Ovary (tissue), 9 donors: ENCODE data around the gene ST3GAL5. TPM values are rescaled to one million over a fixed set of nuclear protein-coding genes. Genes with fewer than 3 reads are reported as not detected.

Source experiments
- DNase-seq, 5 donors: peaks; one replicate each; pipeline ENCODE4 v3.0.0-alpha.2; 2019 to 2020
- H3K27ac ChIP-seq, 2 donors: fragments of 200-600 bp; one replicate each; pipeline versions ENCODE4 v1.5.1 to v1.8.0; 2019 to 2022
- H3K27me3 ChIP-seq: fragments of 200-600 bp; one replicate; pipeline ENCODE4 v1.8.0; 2022
- H3K36me3 ChIP-seq: fragments of 200-600 bp; sonication (generic); one replicate; pipeline ENCODE4 v1.5.1; 2019
- H3K4me1 ChIP-seq: one replicate; pipeline ENCODE4 v1.8.1; 2013; ENCODE audit warnings: mild to moderate bottlenecking, moderate library complexity; ENCODE audit not compliant: insufficient read depth
- H3K4me3 ChIP-seq: fragments of 200-600 bp; sonication (generic); one replicate; pipeline ENCODE4 v1.5.1; 2017
- H3K9me3 ChIP-seq, 2 donors: fragments of 200-600 bp in 1 of 2; sonication (generic) in 1 of 2; one replicate each; pipeline versions ENCODE4 v1.5.1 to v1.8.1; 2013 to 2019; ENCODE audit warnings: mild to moderate bottlenecking in 1 of 2, moderate library complexity in 1 of 2
- EP300 ChIP-seq: sonication (generic); formaldehyde crosslinking; IDR thresholded peaks from one replicate; pipeline ENCODE4 v1.6.1; 2017; ENCODE audit warnings: antibody characterized with exemption
- POLR2A ChIP-seq: fragments of 450-650 bp; IDR thresholded peaks from one replicate; pipeline ENCODE4 v1.6.1; 2017; ENCODE audit warnings: antibody characterized with exemption, mild to moderate bottlenecking, moderate library complexity
- WGBS, 3 donors: extraction: QIAGEN DNeasy Blood & Tissue Kit in 1 of 3; methylation state at CpG; one replicate each; pipeline versions ENCODE4 v1.1.5 to v1.1.7; 2013 to 2017; 5-methylcytosine and 5-hydroxymethylcytosine counted together
- intact Hi-C, 4 donors: fragments of 100-400 bp; cut with DNase I; formaldehyde crosslinking; loops; one replicate each; pipeline versions ENCODE4 v1.11.0 to v1.15.1; 2022 to 2023
- polyA plus RNA-seq, 2 donors: library from polyadenylated mRNA; stranded (reverse); fragments of 200-250 nt in 1 of 2; fragments of 350-450 nt in 1 of 2; fragmentation: Illumina TruSeq in 1 of 2; extraction: RNeasy Lipid Tissue Mini Kit (QIAGEN cat#74804) in 1 of 2; gene quantifications; one replicate each; pipeline ENCODE4 v1.2.3, GENCODE V29; 2013 to 2014
- total RNA-seq, 7 donors: library from RNA; depleted of rRNA in 2 of 7; stranded (reverse); fragments of >200 nt in 2 of 7; fragmentation: NEBNext Ultra II Directional in 3 of 7; extraction: Animal tissue kit (Norgen Biotek cat#: 25700) in 3 of 7; gene quantifications; one replicate each; pipeline versions ENCODE4 v1.1.0 to v1.2.4, GENCODE V29; 2016 to 2023
- TF ChIP-seq, protein P1 (sequence below), 3 donors: fragments of 450-650 bp in 2 of 3; fragments of 200-600 bp in 1 of 3; IDR thresholded peaks; one replicate each; pipeline versions ENCODE4 v1.5.1 to v1.8.0; 2016 to 2022; ENCODE audit warnings: antibody characterized with exemption in 3 of 3, mild to moderate bottlenecking in 1 of 3
- donor health status: DM: no; HTN: no; CAD: no; lungs with moderate emphysema.
- donor health status: DM: no; HTN: no; CAD: no.
- donor health status: Bipolar disorder and iron deficiency.
- donor health status: DM: yes; HTN: yes; CAD: no.
- donor health status: DM: no; HTN: no; CAD: no.
- donor health status: DM: yes; HTN: yes; CAD: no.

Gene ST3GAL5
- total and polyA plus RNA-seq, 9 donors: 11.6 to 52.7 (median 22.2) TPM

DNA sequence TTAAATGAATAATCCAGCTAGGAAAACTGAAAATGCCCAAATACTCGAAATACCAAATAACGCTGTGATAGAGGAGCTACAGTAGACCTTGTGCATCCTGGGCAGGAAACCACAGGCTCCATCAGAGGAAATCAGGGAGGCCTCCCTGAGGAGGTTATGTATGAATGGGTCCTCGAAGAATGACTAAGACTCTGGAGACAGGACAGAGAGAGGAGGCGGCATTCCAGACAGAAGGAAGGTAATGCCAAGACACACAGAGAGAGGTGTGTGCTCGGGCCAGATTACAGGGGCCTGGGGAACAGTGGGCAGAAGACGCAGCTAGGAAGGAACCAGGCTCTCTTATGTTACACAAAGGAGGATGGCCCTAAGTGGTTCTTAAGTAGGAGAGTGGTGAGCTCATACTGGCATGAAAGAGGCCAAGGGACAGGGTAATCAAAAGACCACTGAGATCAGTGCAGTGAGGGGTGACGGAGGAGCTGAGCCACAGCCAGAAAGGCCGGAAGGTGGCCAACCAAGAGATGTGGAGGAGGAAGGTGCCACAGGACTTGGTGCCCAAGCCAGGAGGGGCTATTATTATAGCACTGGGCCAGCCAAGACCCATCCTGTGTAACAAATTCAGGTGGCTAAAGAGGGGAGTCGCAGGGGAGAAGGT is 9.9 kb downstream of the ST3GAL5 start:
- Histone ChIP-seq H3K4me1 (peaks cover 5% of the 10 kb centered on the region), H3K27ac (no peak overlapping the region), H3K4me3 (no peak overlapping the region), H3K36me3 (no peaks in the 10 kb centered on the region), H3K27me3 (no peaks in the 10 kb centered on the region), H3K9me3 (no peaks in the 10 kb centered on the region)
- intact Hi-C loops: no loop called here
- DNase-seq: no peak
- TF ChIP-seq, protein P1, sequence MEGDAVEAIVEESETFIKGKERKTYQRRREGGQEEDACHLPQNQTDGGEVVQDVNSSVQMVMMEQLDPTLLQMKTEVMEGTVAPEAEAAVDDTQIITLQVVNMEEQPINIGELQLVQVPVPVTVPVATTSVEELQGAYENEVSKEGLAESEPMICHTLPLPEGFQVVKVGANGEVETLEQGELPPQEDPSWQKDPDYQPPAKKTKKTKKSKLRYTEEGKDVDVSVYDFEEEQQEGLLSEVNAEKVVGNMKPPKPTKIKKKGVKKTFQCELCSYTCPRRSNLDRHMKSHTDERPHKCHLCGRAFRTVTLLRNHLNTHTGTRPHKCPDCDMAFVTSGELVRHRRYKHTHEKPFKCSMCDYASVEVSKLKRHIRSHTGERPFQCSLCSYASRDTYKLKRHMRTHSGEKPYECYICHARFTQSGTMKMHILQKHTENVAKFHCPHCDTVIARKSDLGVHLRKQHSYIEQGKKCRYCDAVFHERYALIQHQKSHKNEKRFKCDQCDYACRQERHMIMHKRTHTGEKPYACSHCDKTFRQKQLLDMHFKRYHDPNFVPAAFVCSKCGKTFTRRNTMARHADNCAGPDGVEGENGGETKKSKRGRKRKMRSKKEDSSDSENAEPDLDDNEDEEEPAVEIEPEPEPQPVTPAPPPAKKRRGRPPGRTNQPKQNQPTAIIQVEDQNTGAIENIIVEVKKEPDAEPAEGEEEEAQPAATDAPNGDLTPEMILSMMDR (IDR thresholded peaks at IDR 0.05): no peak
- TF ChIP-seq EP300: no peak
- no peak for TF ChIP-seq POLR2A
- 88 to 96% (median 90%) methylated on average over 9 of the region's 9 CpGs for WGBS, 3 donors

DNA sequence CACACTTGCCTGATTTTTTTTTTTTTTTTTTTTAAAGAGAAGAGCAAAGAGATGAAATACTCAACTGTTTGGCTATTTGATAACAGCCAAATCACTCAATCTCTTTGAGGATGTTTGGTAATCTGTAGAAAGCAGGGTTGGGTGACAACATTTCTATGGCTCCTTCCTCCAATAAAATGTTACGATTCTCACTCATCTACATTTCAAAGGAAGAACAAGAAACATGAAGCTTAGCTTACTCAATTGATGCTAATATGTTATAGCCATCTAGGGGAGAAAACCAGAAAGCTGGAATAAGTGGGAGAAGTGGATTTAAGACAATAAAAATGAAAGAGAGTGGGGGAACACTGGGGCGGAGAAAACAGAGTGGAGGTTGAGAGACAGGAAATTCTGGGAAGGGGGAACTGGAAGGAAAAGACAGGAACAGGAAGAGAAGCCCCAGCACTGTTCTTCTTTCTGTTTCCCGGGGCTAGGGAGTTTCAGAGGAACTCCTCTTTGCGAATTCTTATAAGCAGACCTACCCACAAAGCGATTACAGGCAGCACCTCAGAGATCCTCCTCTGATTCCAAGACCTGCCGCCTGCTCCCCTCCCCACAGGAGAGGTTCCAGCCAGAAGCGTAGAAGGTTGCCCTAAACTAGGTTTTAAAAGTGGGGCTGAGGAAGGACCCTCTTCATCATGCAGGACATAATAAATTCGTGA is 13.3 kb downstream of the ST3GAL5 start:
- Histone ChIP-seq H3K4me3 (no peak overlapping the region), H3K27ac (no peak overlapping the region), H3K36me3 (no peaks in the 10 kb centered on the region), H3K27me3 (no peaks in the 10 kb centered on the region), H3K4me1 (peaks cover 5% of the 10 kb centered on the region), H3K9me3 (no peaks in the 10 kb centered on the region)
- intact Hi-C loops: no loop called here
- no peak for DNase-seq
- TF ChIP-seq POLR2A (no peak), EP300 (no peak)
- TF ChIP-seq, protein P1 (IDR thresholded peaks at IDR 0.05): no peak
- WGBS, 3 donors: 82 to 90% (median 84%) methylated on average over 8 of the region's 8 CpGs

DNA sequence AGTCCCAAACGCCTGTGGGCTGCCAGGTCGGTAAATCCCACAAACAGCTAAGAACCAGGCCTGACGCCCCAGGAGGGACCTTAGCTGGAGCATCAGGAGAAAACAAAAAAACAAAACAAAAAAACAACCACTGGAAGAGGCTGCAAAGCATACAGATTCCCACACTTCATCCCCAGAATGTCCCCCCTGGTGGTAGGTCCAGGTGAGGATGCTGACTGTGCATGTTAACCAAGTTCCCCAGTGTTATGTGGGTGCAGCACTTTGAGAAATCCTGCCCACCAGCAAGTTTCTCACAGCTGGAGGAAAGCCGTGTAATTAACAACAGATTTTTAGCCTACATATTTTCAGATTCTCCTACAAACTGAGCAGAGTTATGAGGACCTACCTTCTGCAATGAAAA is 15.1 kb downstream of the ST3GAL5 start:
- no peak for DNase-seq
- no peaks in the 10 kb centered on the region for H3K9me3 ChIP-seq
- H3K27ac ChIP-seq: no peak overlapping the region
- intact Hi-C loops: no loop called here
- TF ChIP-seq POLR2A: no peak
- no peaks in the 10 kb centered on the region for H3K27me3 ChIP-seq
- no peak overlapping the region for H3K4me3 ChIP-seq
- H3K4me1 ChIP-seq: peaks cover 5% of the 10 kb centered on the region
- H3K36me3 ChIP-seq: no peaks in the 10 kb centered on the region
- WGBS, 3 donors: 90 to 93% (median 91%) methylated on average over 4 of the region's 4 CpGs

DNA sequence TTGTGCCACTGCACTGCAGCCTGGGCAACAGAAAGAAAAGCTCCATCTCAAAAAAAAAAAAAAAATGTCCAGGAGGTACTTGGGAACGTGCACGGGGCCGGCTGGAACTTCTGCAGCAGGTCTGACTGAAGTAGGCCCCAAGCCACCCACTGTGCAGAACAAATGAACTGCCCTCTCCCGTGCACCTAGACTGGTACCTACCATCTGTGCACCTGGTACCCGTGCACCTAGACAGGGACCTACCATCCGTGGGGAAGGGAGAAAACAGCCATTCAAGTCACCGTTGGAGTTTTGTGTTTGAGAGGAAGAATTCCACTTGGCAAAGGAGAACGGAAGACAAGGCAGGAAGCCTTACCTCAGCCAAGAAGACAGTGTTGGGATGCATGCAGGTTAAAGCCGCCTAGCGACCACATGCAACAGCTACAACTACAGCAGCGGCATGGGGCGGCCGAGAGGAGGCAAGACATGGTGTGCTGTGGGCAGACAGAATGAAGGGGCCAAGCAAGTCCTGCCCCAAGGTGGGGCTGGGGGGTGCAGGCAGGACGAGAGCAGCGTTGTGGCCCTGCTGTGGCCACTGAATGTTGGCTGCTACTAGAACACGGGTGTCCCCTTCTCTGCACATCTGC is 16.1 kb downstream of the ST3GAL5 start:
- TF ChIP-seq EP300 (no peak), POLR2A (no peak)
- TF ChIP-seq, protein P1 (IDR thresholded peaks at IDR 0.05): no peak
- Histone ChIP-seq H3K27me3 (no peaks in the 10 kb centered on the region), H3K27ac (no peak overlapping the region), H3K36me3 (no peaks in the 10 kb centered on the region), H3K4me3 (no peak overlapping the region), H3K4me1 (peaks cover 3% of the 10 kb centered on the region), H3K9me3 (no peaks in the 10 kb centered on the region)
- 82 to 86% (median 86%) methylated on average over 16 of the region's 16 CpGs for WGBS, 3 donors
- no peak for DNase-seq
- intact Hi-C loops: no loop called here
